ENCODE data around the gene SLC38A4. TPM values are rescaled to one million over a fixed set of nuclear protein-coding genes. Genes with fewer than 3 reads are reported as not detected.

Gene SLC38A4
- total and polyA plus RNA-seq, 11 donors, result 0.04 to 0.59 (median 0.27) TPM; not detected in 2

DNA sequence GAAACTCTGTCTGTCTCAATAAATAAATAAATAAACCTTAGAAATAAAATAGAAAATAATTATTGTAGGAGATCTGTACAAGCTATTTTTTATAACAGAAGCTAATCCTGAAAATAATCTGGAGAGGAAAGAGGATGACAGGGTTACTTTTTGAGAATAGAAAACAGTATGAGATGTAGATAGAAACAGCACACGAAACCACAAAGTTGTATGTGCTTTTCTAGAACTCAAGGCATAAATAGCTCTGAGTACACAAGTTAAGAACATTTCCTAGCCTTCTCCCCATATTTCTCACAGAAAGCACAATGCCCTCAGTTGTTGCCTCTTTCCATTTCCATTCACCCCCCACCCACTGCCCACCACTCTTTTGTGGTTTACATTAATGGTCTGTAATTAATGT lies 35.7 kb downstream of the SLC38A4 start:
- Histone ChIP-seq H3K4me1 (no peaks in the 10 kb centered on the region), H3K27me3 (no peaks in the 10 kb centered on the region), H3K9me3 (peaks cover 0 to 11% (median 0%) of the 10 kb centered on the region in 12 donors), H3K36me3 (no peaks in the 10 kb centered on the region), H3K4me3 (no peak overlapping the region), H3K27ac (no peak overlapping the region)
- WGBS, 4 donors, result 92 to 96% (median 92%) methylated on average over 1 of the region's 1 CpG
- ATAC-seq (no peak), DNase-seq (no peak)
- TF ChIP-seq POLR2A (IDR thresholded peaks at IDR 0.05), result no peak
- TF ChIP-seq, protein P1, sequence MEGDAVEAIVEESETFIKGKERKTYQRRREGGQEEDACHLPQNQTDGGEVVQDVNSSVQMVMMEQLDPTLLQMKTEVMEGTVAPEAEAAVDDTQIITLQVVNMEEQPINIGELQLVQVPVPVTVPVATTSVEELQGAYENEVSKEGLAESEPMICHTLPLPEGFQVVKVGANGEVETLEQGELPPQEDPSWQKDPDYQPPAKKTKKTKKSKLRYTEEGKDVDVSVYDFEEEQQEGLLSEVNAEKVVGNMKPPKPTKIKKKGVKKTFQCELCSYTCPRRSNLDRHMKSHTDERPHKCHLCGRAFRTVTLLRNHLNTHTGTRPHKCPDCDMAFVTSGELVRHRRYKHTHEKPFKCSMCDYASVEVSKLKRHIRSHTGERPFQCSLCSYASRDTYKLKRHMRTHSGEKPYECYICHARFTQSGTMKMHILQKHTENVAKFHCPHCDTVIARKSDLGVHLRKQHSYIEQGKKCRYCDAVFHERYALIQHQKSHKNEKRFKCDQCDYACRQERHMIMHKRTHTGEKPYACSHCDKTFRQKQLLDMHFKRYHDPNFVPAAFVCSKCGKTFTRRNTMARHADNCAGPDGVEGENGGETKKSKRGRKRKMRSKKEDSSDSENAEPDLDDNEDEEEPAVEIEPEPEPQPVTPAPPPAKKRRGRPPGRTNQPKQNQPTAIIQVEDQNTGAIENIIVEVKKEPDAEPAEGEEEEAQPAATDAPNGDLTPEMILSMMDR (IDR thresholded peaks at IDR 0.05), result no peak
- intact Hi-C loops (cut with DNase I), result no loop called here

DNA sequence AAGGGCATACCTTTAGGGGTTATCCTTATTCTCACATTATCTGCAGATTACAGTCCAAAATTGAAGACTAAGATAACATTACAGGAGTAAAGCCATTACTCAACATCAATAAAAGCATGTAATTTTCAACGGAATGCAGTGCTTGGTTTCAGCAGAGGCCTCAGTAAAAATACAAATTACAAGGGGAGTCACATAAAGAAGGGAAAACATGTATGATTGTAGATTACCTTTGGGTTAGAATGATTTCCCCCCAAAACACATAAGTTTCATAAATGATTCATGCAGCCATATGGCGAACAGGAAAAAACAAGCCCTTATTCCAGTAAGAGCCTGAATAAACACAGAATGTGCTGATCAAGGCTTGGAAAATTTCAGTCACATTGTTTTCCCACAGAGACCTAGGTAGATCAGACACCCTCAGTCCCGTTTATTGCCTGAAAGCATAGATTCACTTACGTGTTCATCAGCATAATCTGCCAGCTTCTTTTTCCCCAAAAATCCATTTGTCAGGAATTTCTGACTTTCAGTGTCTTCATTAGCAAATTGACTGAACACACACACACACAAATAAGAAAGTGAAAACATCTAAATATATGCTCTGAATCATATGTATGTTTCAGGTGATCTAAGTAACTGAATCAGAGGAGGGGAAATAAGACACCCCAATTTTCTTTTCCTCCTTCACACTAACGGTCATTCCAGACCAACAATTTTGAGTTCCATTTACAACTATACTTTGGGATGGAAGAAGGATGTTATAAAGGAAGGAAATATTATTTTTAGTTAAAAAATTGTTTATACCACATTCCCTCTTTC lies 37.5 kb downstream of the SLC38A4 start:
- H3K4me1 ChIP-seq, result no peaks in the 10 kb centered on the region
- H3K36me3 ChIP-seq, result no peaks in the 10 kb centered on the region
- DNase-seq, result no peak
- H3K4me3 ChIP-seq, result no peak overlapping the region
- WGBS, 4 donors, result 60 to 77% (median 73%) methylated on average over 5 of the region's 5 CpGs
- H3K27me3 ChIP-seq, result no peaks in the 10 kb centered on the region
- ATAC-seq, result no peak
- no peak overlapping the region for H3K27ac ChIP-seq
- intact Hi-C loops (cut with DNase I), result no loop called here
- no peaks in the 10 kb centered on the region for H3K9me3 ChIP-seq
- TF ChIP-seq POLR2A (IDR thresholded peaks at IDR 0.05), result no peak
- TF ChIP-seq, protein P1 (IDR thresholded peaks at IDR 0.05), result no peak

DNA sequence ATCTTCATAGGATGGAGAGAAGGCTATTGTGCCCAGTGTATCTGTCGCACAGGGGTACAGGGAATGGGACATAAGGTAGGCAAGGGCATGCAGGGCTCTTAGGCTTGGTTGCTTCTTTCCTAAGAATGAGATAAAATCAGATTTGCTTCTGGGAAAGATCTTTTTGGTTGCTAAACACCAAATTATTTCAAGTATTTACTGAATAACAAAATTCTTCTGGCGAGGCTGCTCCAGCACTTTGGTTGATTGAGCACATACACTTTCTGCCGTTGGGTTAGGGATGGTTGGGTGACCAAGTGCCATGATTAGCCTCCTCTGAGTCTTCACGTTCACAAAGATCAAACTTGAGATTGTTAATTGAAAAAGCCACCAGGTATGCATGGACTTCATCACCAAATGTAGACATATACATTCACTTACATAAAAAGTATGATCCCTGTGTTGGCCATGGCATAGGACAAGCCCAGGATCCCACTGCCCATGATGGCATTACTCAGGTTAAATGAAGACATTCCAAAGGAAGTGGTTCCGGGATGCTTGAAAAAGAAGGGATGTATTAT lies 38.2 kb downstream of the SLC38A4 start:
- no peak for ATAC-seq
- H3K4me3 ChIP-seq, result no peak overlapping the region
- no peaks in the 10 kb centered on the region for H3K9me3 ChIP-seq
- TF ChIP-seq, protein P1 (IDR thresholded peaks at IDR 0.05), result no peak
- TF ChIP-seq POLR2A (IDR thresholded peaks at IDR 0.05), result no peak
- no peak overlapping the region for H3K27ac ChIP-seq
- no peaks in the 10 kb centered on the region for H3K27me3 ChIP-seq
- H3K4me1 ChIP-seq, result no peaks in the 10 kb centered on the region
- WGBS, 4 donors, result 87 to 95% (median 91%) methylated on average over 5 of the region's 5 CpGs
- no peak for DNase-seq
- no peaks in the 10 kb centered on the region for H3K36me3 ChIP-seq
- intact Hi-C loops (cut with DNase I), result no loop called here

DNA sequence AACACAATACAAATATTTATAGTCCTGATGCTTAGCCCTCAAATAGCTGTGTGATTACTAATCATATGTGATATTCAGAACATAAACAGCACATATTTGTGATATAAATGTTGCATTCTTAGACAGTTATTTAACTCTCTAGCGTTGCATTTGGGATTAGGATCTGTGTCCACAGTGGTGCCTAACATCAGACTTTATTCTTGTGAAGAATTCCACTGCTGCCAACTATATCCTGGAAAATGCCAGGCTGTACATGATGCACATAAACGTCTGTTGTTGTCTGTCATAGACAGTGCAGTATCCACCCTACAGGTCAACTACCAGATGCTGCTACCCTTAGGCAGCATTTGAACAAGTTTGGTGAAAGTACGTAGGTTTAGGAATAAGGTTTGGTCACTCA lies 39.0 kb downstream of the SLC38A4 start:
- ATAC-seq, result no peak
- intact Hi-C loops (cut with DNase I), result no loop called here
- no peaks in the 10 kb centered on the region for H3K4me1 ChIP-seq
- no peaks in the 10 kb centered on the region for H3K36me3 ChIP-seq
- no peaks in the 10 kb centered on the region for H3K9me3 ChIP-seq
- no peak overlapping the region for H3K4me3 ChIP-seq
- 68 to 79% (median 72%) methylated on average over 3 of the region's 3 CpGs for WGBS, 4 donors
- no peak for TF ChIP-seq POLR2A (IDR thresholded peaks at IDR 0.05)
- TF ChIP-seq, protein P1 (IDR thresholded peaks at IDR 0.05), result no peak
- no peak overlapping the region for H3K27ac ChIP-seq
- no peaks in the 10 kb centered on the region for H3K27me3 ChIP-seq
- no peak for DNase-seq
